HCT116 (cell line): ENCODE data around the gene RBM38. TPM values are rescaled to one million over a fixed set of nuclear protein-coding genes. Genes with fewer than 3 reads are reported as not detected.

Source experiments
- ATAC-seq: fragments of 200-7000 bp; cut with Tn5 transposase; 2 replicates; pipeline ENCODE4 v1.9.1; 2020; ENCODE audit warnings: mild to moderate bottlenecking, moderate library complexity
- BruUV-seq: library from RNA; stranded (reverse); fragments of 400-500 nt; replicated peaks from 2 replicates; lab custom pipeline; 2021; lab: Mats Ljungman, UMichigan
- CTCF ChIA-PET: fragments of 300-600 bp; sonication (Branson Sonifier 250); formaldehyde crosslinking; loops from one replicate; lab custom pipeline; 2021; ENCODE audit warnings: antibody characterized with exemption; lab: Charles Lee
- POLR2A ChIA-PET: fragments of 300-600, 350-600 bp; sonication (Branson Sonifier 250); formaldehyde crosslinking; loops from one replicate; lab custom pipeline; 2021; ENCODE audit warnings: antibody characterized with exemption; lab: Charles Lee
- RAD21 ChIA-PET, 2 experiments: fragments of 300-600 bp; sonication (Branson Sonifier 250); formaldehyde crosslinking; loops; one replicate each; lab custom pipeline; 2023; ENCODE audit warnings: low total read pairs in 2 of 2; ENCODE audit not compliant: uncharacterized antibody in 2 of 2, unreplicated experiment in 2 of 2, low non-redundant PET in 1 of 2; lab: Charles Lee
- DNase-seq: peaks from one replicate; pipeline ENCODE4 v3.0.0-alpha.2; 2010; ENCODE audit warnings: low read depth, low spot score
- H2AFZ ChIP-seq: fragments of 200-600 bp; shearing (Covaris generic), sonication (generic); 2 replicates; pipeline ENCODE4 v1.6.1; 2017; ENCODE audit warnings: low read depth, mixed run types, mixed read lengths, antibody characterized with exemption, low read length; ENCODE audit not compliant: poor library complexity, severe bottlenecking
- H3K27ac ChIP-seq: 2 replicates; pipeline ENCODE4 v1.5.1; 2012; ENCODE audit warnings: low read depth, low read length
- H3K27me3 ChIP-seq: fragments of 200-600 bp; sonication (generic); 2 replicates; pipeline ENCODE4 v1.6.1; 2016; ENCODE audit warnings: mixed run types, low read length, mixed read lengths; ENCODE audit not compliant: insufficient read depth
- H3K36me3 ChIP-seq, 2 experiments: fragments of 200-500 bp in 1 of 2; fragments of 200-600 bp in 1 of 2; sonication (Bioruptor generic) in 1 of 2; sonication (generic) in 1 of 2; 2 replicates each; pipeline versions ENCODE4 v1.5.1 to v1.6.1; 2014 to 2016; ENCODE audit warnings: low read length in 2 of 2, inconsistent platforms in 1 of 2, mixed read lengths in 1 of 2, mixed run types in 1 of 2; ENCODE audit not compliant: insufficient read depth in 2 of 2, control insufficient read depth in 1 of 2
- H3K4me1 ChIP-seq, 2 experiments: fragments of 200-600 bp in 1 of 2; sonication (generic) in 1 of 2; 2 replicates each; pipeline versions ENCODE4 v1.5.1 to v1.6.1; 2012 to 2017; ENCODE audit warnings: low read length in 2 of 2, inconsistent platforms in 1 of 2, mild to moderate bottlenecking in 1 of 2, mixed read lengths in 1 of 2, mixed run types in 1 of 2, moderate library complexity in 1 of 2; ENCODE audit not compliant: insufficient read depth in 2 of 2, control insufficient read depth in 1 of 2
- H3K4me2 ChIP-seq: fragments of 200-600 bp; sonication (generic); 2 replicates; pipeline ENCODE4 v1.6.1; 2017; ENCODE audit warnings: mixed run types, low read length, mixed read lengths
- H3K4me3 ChIP-seq, 2 experiments: fragments of 200-600 bp in 1 of 2; sonication (generic) in 1 of 2; replicated peaks in 1 of 2; 2 replicates each; pipeline ENCODE4 v1.5.1; 2011 to 2016; ENCODE audit warnings: low read length in 2 of 2, control low read depth in 1 of 2, low read depth in 1 of 2, mild to moderate bottlenecking in 1 of 2, mixed read lengths in 1 of 2, mixed run types in 1 of 2
- H3K79me2 ChIP-seq: fragments of 200-600 bp; sonication (generic); 2 replicates; pipeline ENCODE4 v1.6.1; 2017; ENCODE audit warnings: mild to moderate bottlenecking, mixed run types, low read length, moderate library complexity, mixed read lengths; ENCODE audit not compliant: insufficient read depth
- H3K9ac ChIP-seq: fragments of 200-600 bp; sonication (generic); 2 replicates; pipeline ENCODE4 v1.6.1; 2016; ENCODE audit warnings: low read length, mixed read lengths
- H3K9me2 ChIP-seq: fragments of 200-600 bp; sonication (generic), shearing (Covaris generic); 2 replicates; pipeline ENCODE4 v1.6.1; 2017; ENCODE audit warnings: mixed run types, mild to moderate bottlenecking, moderate library complexity; ENCODE audit not compliant: insufficient read depth
- H3K9me3 ChIP-seq, 2 experiments: fragments of 200-500 bp in 1 of 2; fragments of 200-600 bp in 1 of 2; sonication (Bioruptor generic) in 1 of 2; sonication (generic) in 1 of 2; 2 replicates each; pipeline ENCODE4 v1.6.1; 2014 to 2017; ENCODE audit warnings: low read length in 2 of 2, mixed read lengths in 2 of 2, inconsistent platforms in 1 of 2, low read depth in 1 of 2, mild to moderate bottlenecking in 1 of 2, mixed run types in 1 of 2, moderate library complexity in 1 of 2; ENCODE audit not compliant: control insufficient read depth in 1 of 2, insufficient read depth in 1 of 2
- H4K20me1 ChIP-seq: fragments of 200-600 bp; sonication (generic), shearing (Covaris generic); 2 replicates; pipeline ENCODE4 v1.6.1; 2017; ENCODE audit warnings: mixed run types, mild to moderate bottlenecking, moderate library complexity; ENCODE audit not compliant: insufficient read depth
- CBX3 ChIP-seq: IDR thresholded peaks from 2 replicates; pipeline ENCODE4 v1.6.1; 2012; ENCODE audit warnings: low read depth
- CEBPB ChIP-seq: IDR thresholded peaks from 2 replicates; pipeline ENCODE4 v1.6.1; 2012; ENCODE audit warnings: low read depth
- ELF1 ChIP-seq: IDR thresholded peaks from 2 replicates; pipeline ENCODE4 v1.6.1; 2012; ENCODE audit warnings: low read depth, borderline replicate concordance
- EZH2 ChIP-seq: fragments of 200-600 bp; sonication (generic); IDR thresholded peaks from 2 replicates; pipeline ENCODE4 v1.6.1; 2017; ENCODE audit warnings: antibody characterized with exemption, mixed run types
- FOSL1 ChIP-seq: IDR thresholded peaks from 2 replicates; pipeline ENCODE4 v1.6.1; 2012; ENCODE audit warnings: low read depth
- POLR2A ChIP-seq: IDR thresholded peaks from 2 replicates; pipeline ENCODE4 v1.7.0; 2011; ENCODE audit warnings: borderline replicate concordance; ENCODE audit not compliant: insufficient read depth, insufficient read length; ENCODE audit errors: extremely low read depth
- SIN3A ChIP-seq: IDR thresholded peaks from 2 replicates; pipeline ENCODE4 v1.6.1; 2012; ENCODE audit warnings: low read depth
- TCF7L2 ChIP-seq: IDR thresholded peaks from 2 replicates; pipeline ENCODE4 v1.7.0; 2011; ENCODE audit warnings: borderline replicate concordance, inconsistent platforms; ENCODE audit not compliant: insufficient read depth, insufficient read length; ENCODE audit errors: extremely low read depth
- ZNF274 ChIP-seq: fragments of 200-500 bp; sonication (Bioruptor generic); IDR thresholded peaks from 2 replicates; pipeline ENCODE4 v1.6.1; 2014; ENCODE audit warnings: mild to moderate bottlenecking, low read depth, low read length, inconsistent platforms
- intact Hi-C: fragments of 100-400 bp; cut with micrococcal nuclease; formaldehyde crosslinking; loops from 2 replicates; pipeline ENCODE4 v1.10.0; 2022
- total RNA-seq: library from RNA; stranded (reverse); gene quantifications from one replicate; pipeline ENCODE4 v1.2.1, GENCODE V29; 2021; ENCODE audit not compliant: unreplicated experiment
- TF ChIP-seq, protein P1 (sequence below): IDR thresholded peaks from 2 replicates; pipeline ENCODE4 v1.6.1; 2012

RBM38 gene
- total RNA-seq, 1 experiment from 2014 or later: 36.2 TPM

DNA sequence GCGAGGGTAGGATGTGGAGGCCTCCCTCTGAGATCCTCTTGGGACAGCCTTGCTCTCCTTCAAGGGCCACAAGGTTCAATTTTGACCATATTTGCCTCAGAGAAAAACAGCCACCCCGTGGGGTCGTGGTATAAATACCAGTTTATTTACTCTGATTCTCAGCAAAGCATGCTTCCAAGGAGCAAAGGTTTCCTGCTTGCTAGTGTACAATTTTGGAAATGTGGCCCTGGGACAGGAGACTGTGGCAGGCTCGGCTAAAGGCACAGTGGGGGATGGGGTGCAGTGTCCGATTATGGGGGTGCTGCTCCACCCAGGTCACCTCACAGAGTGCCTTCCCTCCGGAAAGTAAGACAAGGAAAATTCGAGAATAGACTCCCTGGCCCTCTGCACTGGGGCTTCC, 31.1 kb downstream of the RBM38 start:
- ATAC-seq (no peak), DNase-seq (no peak)
- H3K79me2 ChIP-seq: no peaks in the 10 kb centered on the region
- RAD21 ChIA-PET: no interaction called here
- intact Hi-C loops: no loop called here
- H3K4me2 ChIP-seq: no peak overlapping the region
- CTCF ChIA-PET: no interaction called here
- H2AFZ ChIP-seq: no peak overlapping the region
- no peaks in the 10 kb centered on the region for H4K20me1 ChIP-seq
- peaks cover 2% of the 10 kb centered on the region; the same call in 1 of the 2 replicates for H3K27me3 ChIP-seq
- no peak overlapping the region for H3K27ac ChIP-seq
- no peaks in the 10 kb centered on the region for H3K9me2 ChIP-seq
- BruUV-seq: no TSS peak
- TF ChIP-seq ELF1 (no peak), POLR2A (no peak), SIN3A (no peak), TCF7L2 (no peak), CBX3 (no peak), CEBPB (no peak), FOSL1 (no peak)
- TF ChIP-seq, protein P1, sequence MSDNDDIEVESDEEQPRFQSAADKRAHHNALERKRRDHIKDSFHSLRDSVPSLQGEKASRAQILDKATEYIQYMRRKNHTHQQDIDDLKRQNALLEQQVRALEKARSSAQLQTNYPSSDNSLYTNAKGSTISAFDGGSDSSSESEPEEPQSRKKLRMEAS: no peak
- peaks cover 7 to 8% of the 10 kb centered on the region in 2 experiments for H3K4me1 ChIP-seq
- H3K9ac ChIP-seq: no peak overlapping the region
- no peaks in the 10 kb centered on the region for H3K9me3 ChIP-seq
- no peaks in the 10 kb centered on the region for H3K36me3 ChIP-seq
- POLR2A ChIA-PET: no interaction called here
- no peak overlapping the region for H3K4me3 ChIP-seq

DNA sequence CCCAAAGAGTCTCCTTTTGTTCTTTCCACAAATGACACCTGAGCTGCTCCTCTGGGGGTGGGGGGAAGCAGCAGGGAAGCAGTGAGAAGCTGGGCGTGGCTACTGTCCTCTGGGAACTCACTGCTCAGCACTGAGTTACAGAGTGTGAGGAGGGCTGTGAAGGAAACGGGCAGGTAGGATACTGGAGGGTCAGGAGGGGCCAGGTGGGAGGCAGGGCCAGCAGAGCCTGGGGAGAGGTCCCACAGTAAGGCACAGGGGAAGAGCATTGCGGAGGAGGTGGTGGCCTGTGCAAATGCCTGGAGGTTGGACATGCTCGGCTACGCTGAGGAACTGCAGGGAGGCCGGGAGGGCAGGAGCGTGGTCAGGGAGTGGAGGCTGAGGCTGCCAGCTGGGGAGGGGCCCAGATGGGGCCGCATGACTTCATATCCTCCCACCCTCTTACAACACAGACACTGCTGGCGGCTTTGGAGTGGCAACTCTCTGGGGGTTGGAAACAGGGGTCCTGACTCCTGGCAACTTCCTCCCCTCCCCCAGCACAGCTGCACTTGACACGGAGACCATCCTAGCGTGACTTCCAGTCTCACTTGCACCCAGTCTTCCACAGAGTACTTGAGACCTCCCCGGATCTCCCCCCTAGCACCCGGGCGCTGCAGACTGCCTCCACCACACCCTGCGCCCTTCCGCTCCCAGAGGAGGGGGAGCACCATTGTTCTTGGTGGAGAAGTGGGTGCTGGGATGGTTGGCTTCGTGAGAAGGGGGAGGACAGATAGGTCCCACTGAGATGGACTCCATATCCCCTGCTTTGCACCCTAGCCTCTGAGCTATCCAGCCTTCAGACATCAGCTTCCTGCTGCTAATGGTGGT, 34.2 kb downstream of the RBM38 start:
- ChIA-PET POLR2A (no interaction called here), RAD21 (no interaction called here), CTCF (interaction anchor here (1.3 to 1.4 kb wide), 2 partner anchors 10 to 73 kb away, joined by 3 to 4 read pairs; no protein-coding TSS in a partner anchor)
- DNase-seq: no peak
- H3K9me3 ChIP-seq: no peaks in the 10 kb centered on the region
- intact Hi-C loops: no loop called here
- no peak overlapping the region for H2AFZ ChIP-seq
- peak overlapping the region; percentile 39; the same call in 1 of the 2 replicates for H3K4me2 ChIP-seq
- no peaks in the 10 kb centered on the region for H3K27me3 ChIP-seq
- H3K27ac ChIP-seq: no peak overlapping the region; the same call in 1 of the 2 replicates
- peaks cover 8 to 19% of the 10 kb centered on the region in 2 experiments for H3K4me1 ChIP-seq
- no peak overlapping the region for H3K4me3 ChIP-seq
- BruUV-seq: no TSS peak
- H3K9me2 ChIP-seq: no peaks in the 10 kb centered on the region
- H4K20me1 ChIP-seq: no peaks in the 10 kb centered on the region
- peak; percentile 43 for ATAC-seq
- TF ChIP-seq EZH2 (no peak), ZNF274 (no peak)
- no peak overlapping the region for H3K9ac ChIP-seq
- no peaks in the 10 kb centered on the region for H3K79me2 ChIP-seq
- H3K36me3 ChIP-seq: no peaks in the 10 kb centered on the region
